K562 (cell line): ENCODE measurements around the gene WNT7A. TPM values are rescaled to one million over a fixed set of nuclear protein-coding genes. Genes with fewer than 3 reads are reported as not detected.

Experiments
- CHD4 ChIP-seq: fragments of 200-600 bp; sonication (generic); IDR thresholded peaks from 3 replicates; pipeline ENCODE4 v1.6.1; 2012; ENCODE audit warnings: low read depth, mild to moderate bottlenecking, mixed read lengths, low read length, inconsistent platforms; ENCODE audit not compliant: insufficient read depth, insufficient replicate concordance, poor library complexity, severe bottlenecking
- PRPF4 ChIP-seq: fragments of 200-400 bp; formaldehyde crosslinking; IDR thresholded peaks from one replicate; pipeline ENCODE4 v1.6.1; 2017; ENCODE audit warnings: low read length, low read depth, mild to moderate bottlenecking; ENCODE audit not compliant: insufficient read depth, poor library complexity, severe bottlenecking
- SMAD1 ChIP-seq: fragments of 150-350 bp; IDR thresholded peaks from 2 replicates; pipeline ENCODE4 v1.6.1; 2014; ENCODE audit warnings: low read length, low read depth; ENCODE audit not compliant: partially characterized antibody
- ZBTB33 ChIP-seq: sonication (generic); formaldehyde crosslinking; IDR thresholded peaks from 2 replicates; pipeline ENCODE4 v1.8.1; 2023; ENCODE audit warnings: mild to moderate bottlenecking, missing genetic modification reagents
- ZBTB40 ChIP-seq, 2 experiments: fragments of 450-650 bp in 1 of 2; sonication (generic) in 1 of 2; formaldehyde crosslinking in 1 of 2; IDR thresholded peaks; 2 replicates each; pipeline versions ENCODE4 v1.7.1 to v1.9.0; 2016 to 2022; ENCODE audit warnings: inconsistent platforms in 1 of 2, mild to moderate bottlenecking in 1 of 2, missing genetic modification reagents in 1 of 2
- ZFP1 ChIP-seq: fragments of 450-650 bp; formaldehyde crosslinking; IDR thresholded peaks from 2 replicates; pipeline ENCODE4 v1.4.0; 2020; ENCODE audit warnings: mild to moderate bottlenecking, mixed read lengths
- ZNF347 ChIP-seq: fragments of 450-650 bp; formaldehyde crosslinking; IDR thresholded peaks from 2 replicates; pipeline ENCODE4 v1.4.0; 2020; ENCODE audit warnings: low read depth, mild to moderate bottlenecking, moderate library complexity
- ZNF445 ChIP-seq: fragments of 250-450 bp; sonication (Bioruptor Pico); IDR thresholded peaks from 2 replicates; pipeline ENCODE4 v1.4.0; 2020; ENCODE audit warnings: low read depth, mild to moderate bottlenecking, moderate library complexity
- polyA plus RNA-seq, 8 experiments: library from polyadenylated mRNA; depleted of rRNA in 4 of 8; stranded (reverse) in 5 of 8; unstranded in 3 of 8; fragments of >200 nt; fragmentation: Nextera tagmentation in 2 of 8; fragmentation: Illumina TruSeq in 1 of 8; extraction: Ambion mirVana in 2 of 8; extraction: Trizol in 1 of 8; gene quantifications; 2 replicates each; pipeline versions ENCODE4 v1.2.1 to v1.2.3, GENCODE V29; 2011 to 2014; ENCODE audit warnings: inconsistent platforms in 1 of 8, missing spikeins in 1 of 8
- total RNA-seq, 7 experiments: library from RNA; depleted of rRNA in 6 of 7; stranded (reverse); fragments of >200 nt in 6 of 7; fragmentation: Illumina TruSeq in 2 of 7; extraction: Trizol in 2 of 7; gene quantifications; 2 replicates each; pipeline versions ENCODE4 v1.2.1 to v1.2.3, GENCODE V29; 2011 to 2021; ENCODE audit warnings: low replicate concordance in 1 of 7
- TF ChIP-seq, protein P1 (sequence below): fragments of 250-450 bp; sonication (Bioruptor Pico); IDR thresholded peaks from 2 replicates; pipeline ENCODE4 v1.5.0; 2021; ENCODE audit warnings: mild to moderate bottlenecking, moderate library complexity

The WNT7A gene
- total and polyA plus RNA-seq, 9 of the 15 experiments (the other 6 are each of a cell fraction or from before 2014, with no cell fraction given) = 0.03 TPM; not detected in 8

GRCh38 chr3:13895155-13896105 is 15.6 kb upstream of the WNT7A start (continued):
- TF ChIP-seq, protein P1, sequence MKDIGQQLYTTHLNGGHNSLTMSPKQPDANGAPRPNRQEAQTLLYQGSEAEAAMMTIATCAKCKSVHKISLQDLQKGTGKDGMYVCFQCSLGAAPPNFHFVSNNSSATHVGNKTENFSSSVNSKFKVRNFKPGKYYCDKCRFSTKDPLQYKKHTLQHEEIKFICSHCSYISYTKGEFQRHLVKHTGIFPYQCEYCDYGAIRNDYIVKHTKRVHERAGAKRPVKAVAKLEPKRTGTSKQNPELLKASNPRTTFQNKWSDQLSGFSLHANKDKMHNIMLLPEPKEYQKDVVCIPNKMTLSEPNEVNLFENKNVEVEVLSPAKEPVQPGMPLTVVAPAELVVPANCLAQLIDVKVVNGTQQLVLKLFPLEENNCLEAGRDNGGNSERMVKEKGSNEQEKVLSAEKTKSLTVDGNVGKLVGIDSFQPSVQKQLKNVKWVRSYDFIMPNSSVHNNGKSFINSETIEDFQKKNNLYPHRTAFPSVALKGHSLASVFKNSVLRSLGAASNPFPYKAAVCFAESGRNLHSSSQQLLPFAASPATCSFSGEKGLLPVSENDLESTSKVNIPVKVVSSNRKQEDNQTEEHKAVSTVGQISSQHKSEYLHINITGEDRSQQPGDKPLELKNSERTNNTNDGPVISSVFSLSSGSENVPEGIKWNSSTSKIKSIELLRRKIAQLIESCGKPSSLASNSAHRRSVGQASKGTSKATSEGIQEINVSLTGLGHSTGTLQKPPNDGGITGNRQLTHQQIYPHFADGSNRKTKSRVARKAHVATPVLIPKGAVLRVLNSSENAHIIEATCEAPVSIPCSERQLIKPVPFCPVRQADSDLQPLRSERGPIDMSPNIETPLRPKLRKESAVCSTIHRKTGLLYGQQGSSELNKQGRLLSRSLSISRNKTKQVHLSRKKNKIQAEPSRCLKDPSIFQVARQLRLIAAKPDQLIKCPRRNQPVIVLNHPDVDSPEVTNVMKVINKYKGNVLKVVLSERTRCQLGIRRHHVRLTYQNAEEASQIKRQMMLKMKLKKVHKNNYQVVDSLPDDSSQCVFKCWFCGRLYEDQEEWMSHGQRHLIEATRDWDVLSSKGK (CRISPR knock-in tag) = no peak
- TF ChIP-seq ZNF445 (CRISPR knock-in tag) = no peak
- TF ChIP-seq SMAD1 = no peak
- peak; percentile 54; the same call in 1 of the 2 replicates for TF ChIP-seq ZBTB40 (IDR thresholded peaks at IDR 0.05)
- TF ChIP-seq ZBTB40 (CRISPR knock-in tag; IDR thresholded peaks at IDR 0.05) = no peak
- no peak for TF ChIP-seq PRPF4
- no peak for TF ChIP-seq ZFP1 (CRISPR knock-in tag)
- TF ChIP-seq ZNF347 (CRISPR knock-in tag) = no peak
- TF ChIP-seq ZBTB33 (CRISPR knock-in tag) = peak; percentile 16; the same call in 1 of the 2 replicates
- no peak for TF ChIP-seq CHD4
